ENCODE measurements around the gene MTMR11.
"Not testable (repeated sequence)": the region's sequence is repeated elsewhere in the genome, so short reads cannot be mapped to it uniquely, and the experiment has no call there.

The MTMR11 gene

DNA sequence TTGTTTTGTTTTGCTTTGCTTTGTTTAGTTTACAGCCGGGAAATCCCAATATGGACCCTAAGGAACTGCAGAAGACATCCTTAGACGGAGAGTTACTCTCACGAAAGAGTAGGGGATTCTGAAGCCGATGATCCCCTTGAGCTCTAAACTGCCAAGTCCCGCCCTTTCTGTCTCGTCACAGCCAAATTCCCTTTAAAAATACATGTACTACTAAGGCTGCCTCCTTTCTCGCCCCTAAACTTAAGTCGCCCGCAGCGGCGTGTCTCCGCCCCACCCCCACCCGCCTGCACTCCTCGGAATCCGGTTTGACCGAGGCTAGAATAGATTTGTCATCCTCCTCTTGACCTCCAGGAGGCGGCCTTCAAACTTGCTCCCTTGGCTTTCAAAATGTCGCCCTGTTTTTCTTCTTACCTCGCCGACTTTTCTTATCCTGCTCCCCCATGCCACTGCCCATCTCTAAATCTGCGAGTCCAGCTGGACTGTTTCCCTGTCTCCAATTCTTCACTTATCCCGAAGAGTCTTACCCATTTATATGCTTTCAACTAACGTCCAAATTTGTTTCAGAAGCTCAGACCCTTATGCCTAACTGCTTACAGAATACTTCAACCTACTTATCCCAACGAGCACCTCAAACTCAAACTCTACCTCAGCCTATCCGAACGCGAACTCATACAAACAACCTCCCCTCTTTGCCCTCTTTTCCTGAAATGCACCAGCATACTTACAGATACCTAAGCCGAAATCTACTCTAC is 48.3 kb downstream of the MTMR11 start:
- peak; percentile 53 for DNase-seq

DNA sequence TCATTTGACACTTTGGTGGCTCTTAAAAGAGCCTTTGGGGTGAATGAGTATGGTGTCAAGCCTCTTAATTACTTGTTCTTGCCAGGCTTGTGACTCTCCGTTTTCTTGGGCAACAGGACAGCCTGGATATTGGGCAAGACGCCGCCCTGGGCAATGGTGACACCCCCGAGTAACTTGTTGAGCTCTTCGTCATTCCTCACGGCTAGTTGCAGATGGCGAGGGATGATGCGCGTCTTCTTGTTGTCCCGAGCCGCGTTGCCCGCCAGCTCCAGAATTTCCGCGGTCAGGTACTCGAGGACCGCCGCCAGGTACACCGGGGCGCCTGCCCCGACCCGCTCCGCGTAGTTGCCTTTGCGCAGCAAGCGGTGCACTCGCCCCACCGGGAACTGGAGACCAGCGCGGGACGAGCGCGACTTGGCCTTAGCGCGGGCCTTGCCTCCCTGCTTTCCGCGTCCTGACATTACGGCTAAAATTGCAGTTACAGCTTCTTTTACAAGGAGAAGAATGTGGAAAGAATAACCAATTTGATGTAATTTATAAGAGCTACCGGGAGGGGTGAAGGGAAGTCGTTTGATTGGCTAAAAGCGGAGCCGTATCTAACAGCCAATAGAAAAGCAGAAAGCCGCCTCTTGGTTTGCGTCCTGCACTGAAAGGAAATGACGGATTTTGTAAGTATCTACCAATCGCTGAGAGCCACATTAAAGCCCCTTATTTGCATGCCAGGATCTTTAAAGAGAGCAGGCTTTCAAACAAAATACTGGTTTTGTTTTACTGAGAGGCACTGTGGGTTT is 49.0 kb downstream of the MTMR11 start:
- peak; percentile 47 for DNase-seq

DNA sequence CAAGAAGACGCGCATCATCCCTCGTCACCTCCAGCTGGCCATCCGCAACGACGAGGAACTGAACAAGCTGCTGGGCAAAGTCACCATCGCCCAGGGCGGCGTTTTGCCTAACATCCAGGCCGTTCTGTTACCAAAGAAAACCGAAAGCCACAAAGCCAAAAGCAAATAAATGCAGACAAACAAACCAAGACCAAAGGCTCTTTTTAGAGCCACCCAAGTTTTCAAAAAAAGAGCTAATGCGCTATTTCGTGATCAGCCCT is 49.6 kb downstream of the MTMR11 start:
- DNase-seq = not testable (repeated sequence)

DNA sequence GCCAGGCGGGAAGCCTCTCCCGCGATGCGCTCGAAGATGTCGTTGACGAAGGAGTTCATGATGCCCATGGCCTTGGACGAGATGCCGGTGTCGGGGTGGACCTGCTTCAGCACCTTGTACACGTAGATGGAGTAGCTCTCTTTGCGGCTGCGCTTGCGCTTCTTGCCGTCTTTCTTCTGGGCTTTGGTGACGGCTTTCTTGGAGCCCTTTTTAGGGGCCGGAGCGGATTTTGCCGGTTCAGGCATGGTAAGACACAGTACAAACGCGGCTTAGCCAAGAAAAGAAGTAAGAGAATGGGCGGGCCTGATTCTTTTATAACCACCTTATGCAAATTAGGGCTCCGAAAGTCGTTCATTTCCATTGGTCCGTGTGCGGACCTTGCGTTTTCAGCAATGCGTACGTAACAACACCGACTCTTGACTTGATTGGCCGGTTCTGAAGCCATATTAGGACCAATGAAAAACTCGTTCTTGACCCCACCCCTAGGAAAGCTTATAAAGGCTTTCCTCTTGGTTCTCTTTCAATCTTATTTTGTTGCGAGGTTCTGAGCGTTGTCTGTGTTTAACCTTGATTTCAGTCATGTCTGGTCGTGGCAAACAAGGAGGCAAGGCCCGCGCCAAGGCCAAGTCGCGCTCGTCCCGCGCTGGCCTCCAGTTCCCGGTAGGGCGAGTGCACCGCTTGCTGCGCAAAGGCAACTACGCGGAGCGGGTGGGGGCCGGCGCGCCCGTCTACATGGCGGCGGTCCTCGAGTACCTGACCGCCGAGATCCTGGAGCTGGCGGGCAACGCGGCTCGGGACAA is 50.1 kb downstream of the MTMR11 start:
- DNase-seq = peak; percentile 67

DNA sequence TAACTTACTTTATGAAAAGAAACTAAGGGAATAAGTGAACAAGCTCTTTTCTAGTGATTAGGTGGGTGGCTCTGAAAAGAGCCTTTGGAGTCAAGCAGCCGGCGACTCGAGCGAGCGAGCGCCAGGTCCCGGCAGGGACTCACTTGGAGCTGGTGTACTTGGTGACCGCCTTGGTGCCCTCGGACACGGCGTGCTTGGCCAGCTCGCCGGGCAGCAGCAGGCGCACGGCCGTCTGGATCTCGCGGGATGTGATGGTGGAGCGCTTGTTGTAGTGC is 50.6 kb downstream of the MTMR11 start:
- not testable (repeated sequence) for DNase-seq

DNA sequence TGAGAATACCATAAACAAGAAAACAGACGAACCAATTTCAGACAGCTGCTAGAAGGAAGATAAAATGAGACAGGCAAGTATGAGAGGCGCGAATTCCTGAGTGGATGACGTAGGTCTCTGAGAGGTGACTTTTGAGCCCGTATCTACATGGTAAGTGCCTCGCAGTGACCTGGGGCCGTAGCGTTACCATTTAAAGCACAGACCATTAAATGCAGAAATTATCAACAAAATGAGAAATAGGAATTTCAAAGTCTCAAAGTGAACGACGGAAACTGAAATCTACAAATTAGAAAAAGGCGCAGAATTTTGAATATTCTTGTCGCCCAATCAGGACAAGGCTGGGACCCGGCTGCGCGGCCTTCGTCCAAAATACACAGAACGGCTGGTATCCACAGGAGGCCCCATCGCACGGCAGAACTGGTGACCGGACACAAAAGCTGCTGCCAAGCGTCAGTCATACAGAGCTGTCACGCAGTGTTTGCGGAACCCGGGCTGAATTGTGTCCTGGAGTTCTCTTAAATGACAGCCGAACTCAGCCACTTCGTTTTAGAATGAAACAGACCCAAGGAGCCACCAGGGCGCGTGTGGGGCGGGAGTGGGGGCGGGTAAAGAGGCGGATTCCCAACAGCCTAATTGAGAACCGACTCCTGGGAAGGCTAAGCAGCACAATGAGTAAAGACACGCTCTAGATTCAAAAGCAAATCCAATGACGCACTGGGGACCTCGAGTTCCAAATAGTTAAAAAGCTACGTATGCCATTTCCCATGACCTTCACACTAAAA is 51.1 kb downstream of the MTMR11 start:
- DNase-seq = peak; percentile 51

DNA sequence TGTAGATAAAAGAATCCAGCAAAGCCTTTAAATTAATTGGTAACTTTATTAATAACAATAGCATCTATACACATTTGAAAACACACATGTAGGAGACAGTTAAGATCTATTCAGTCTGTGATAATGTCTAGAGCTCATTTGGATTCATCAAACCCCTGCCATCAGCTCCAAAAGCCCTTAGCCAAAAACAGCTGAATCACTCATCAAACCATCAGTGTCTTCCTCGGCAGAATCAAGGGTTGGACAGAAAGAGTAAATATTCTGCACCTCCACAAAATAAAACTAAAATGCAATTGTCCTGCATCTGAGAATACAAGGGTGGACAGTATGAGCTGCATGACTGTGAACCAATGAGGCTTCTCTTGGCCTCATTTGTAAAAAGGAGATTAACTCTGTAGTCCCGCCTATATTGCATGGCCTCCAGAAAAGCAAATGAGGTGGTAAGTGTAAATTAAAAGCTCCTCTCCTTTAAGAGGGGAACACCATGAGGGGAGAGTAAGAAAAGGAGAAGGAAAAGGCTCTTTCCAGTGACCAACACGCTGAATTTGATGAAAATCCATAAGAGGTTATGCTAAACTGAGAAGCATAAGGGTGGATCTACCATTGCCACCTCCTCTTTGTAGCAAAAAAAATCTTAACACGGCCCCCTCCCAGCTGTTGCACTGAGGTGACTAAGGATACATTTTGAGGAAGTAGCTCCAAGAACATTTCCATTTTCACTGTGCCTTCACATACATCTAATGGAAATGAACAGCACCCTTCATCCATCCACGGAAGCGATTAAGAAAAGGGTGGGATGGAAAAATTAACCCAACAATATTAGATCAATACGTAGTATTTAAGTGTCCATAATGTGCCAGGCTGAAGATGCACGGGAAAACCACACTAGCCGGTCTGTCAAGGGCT is 52.0 kb downstream of the MTMR11 start:
- no peak for DNase-seq

DNA sequence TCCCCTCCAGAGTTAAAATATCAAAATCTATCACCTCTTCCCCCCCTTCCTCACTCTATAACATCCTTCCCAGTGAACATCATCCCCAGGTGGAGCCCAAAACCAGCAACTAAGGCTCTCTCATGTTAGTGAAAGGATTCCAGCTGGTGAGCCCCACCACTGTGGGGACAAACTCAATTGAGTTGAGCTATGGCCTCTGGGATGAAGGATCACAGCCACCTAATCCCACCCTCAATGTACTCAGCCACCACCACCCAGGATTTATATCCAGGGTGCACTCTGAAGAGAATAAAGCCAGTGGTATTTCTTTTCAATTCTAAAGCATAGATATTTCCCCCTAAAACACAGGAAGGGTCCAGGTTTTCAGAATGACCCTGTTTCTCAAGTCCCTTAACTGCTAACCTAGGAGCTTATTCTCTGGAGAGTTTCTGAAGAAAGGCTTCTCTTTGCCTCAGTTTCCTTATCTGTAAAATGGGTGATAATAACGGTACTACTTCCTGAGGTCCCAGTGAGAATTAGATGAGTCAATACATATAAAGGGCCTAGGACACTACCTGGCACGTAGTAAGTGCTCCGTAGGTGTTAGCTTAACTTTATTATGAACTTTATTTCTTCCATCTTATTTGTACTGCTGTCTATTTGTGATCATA is 53.0 kb downstream of the MTMR11 start:
- DNase-seq = no peak

DNA sequence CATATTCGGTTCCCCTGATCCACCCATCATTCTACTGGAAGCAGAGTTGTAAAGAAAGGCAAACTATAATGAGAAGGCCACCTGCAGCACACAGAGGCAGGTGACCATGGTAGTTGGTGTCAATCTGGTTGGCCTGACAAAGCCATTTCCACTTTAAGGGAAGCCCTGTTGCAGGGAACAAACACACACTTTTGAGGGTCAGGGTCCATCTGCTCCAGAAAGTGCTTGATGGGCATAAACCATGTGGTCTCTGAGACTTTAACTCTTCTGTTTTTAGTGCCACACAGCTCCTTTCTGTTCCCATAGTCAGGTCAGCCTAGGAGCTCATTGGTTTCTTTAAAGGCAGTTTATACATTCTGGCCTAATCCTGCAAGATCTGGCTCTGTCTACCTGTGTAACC is 54.8 kb downstream of the MTMR11 start:
- DNase-seq = no peak

DNA sequence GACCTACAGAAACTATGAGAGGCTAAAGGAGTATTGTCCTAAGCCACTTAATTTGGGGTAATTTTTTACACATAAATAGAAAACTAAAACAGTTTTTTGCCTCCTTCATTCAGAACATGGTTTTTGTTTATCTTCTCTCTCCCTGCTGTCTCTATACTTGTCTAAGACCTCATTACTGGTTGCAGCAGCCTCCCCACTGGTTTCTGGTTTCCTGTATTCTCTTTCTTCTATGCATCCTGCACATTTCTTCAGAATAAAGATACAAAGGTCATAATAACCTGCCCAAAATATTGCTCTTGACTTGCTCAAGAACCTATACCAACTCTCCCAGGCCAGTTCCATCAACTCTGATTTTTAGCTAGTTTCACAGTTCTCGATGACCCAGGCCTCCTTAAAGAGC is 57.1 kb downstream of the MTMR11 start:
- DNase-seq = no peak
